ENCODE data around the gene BAZ1A.

Gene BAZ1A

DNA sequence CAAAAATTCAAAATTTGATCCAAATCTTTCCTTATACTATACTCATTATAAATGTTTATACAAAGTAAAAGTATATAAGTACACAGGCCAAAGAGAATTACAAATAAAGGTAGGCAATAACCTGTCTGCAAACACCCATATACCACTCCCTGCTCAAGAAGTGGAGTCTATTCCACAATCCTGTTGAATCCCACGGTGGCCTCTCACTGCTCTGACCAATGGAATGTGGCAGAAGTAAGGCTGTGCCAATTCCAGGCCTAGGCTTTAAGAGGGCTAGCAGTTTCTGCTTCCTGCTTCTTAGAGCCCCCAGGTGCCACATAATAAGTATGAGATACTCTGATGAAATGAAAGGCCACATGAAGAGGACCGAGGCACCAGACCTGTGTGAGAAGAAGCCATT lies 80.9 kb downstream of the BAZ1A start:
- H3K9me2 ChIP-seq (ENCODE audit: low read depth, low read length) = no peaks in the 10 kb centered on the region
- TF ChIP-seq EZH2 (IDR thresholded peaks at IDR 0.05; ENCODE audit: borderline replicate concordance, low read length) (no peak), CTCF (IDR thresholded peaks at IDR 0.05; ENCODE audit: low read length) (no peak)
- 0 out of 2 replicates have a peak, but pooled peaks cover 3% of the 10 kb centered on the region for H3K79me2 ChIP-seq (ENCODE audit: insufficient read depth, low read length)
- no peak overlapping the region for H2AFZ ChIP-seq (ENCODE audit: low read length)
- no peaks in the 10 kb centered on the region for H3F3A ChIP-seq (ENCODE audit: insufficient read depth, low read length)
- no peak overlapping the region for H3K4me2 ChIP-seq (ENCODE audit: low read length)
- no peaks in the 10 kb centered on the region for H3K9me3 ChIP-seq (ENCODE audit: low read length)
- H3K4me1 ChIP-seq (ENCODE audit: insufficient read depth, low read length, severe bottlenecking) = no peaks in the 10 kb centered on the region
- peaks cover 86% of the 10 kb centered on the region for H3K36me3 ChIP-seq (ENCODE audit: insufficient read depth, low read length)
- no peaks in the 10 kb centered on the region for H4K20me1 ChIP-seq (ENCODE audit: insufficient read depth, low read length)
- no peak overlapping the region for H3K9ac ChIP-seq (ENCODE audit: low read length)
- no peaks in the 10 kb centered on the region for H3K27me3 ChIP-seq (ENCODE audit: insufficient read depth, low read length)
- no peak overlapping the region for H3K4me3 ChIP-seq (ENCODE audit: low read depth, low read length, poor library complexity, severe bottlenecking)
- no peak overlapping the region for H3K27ac ChIP-seq (ENCODE audit: low read depth, low read length, poor library complexity, severe bottlenecking)

GRCh38 chr14:34792598-34792997 lies 82.6 kb downstream of the BAZ1A start:
- H3K4me3 ChIP-seq (ENCODE audit: low read depth, low read length, poor library complexity, severe bottlenecking) = no peak overlapping the region
- no peak overlapping the region for H3K27ac ChIP-seq (ENCODE audit: low read depth, low read length, poor library complexity, severe bottlenecking)
- H4K20me1 ChIP-seq (ENCODE audit: insufficient read depth, low read length) = no peaks in the 10 kb centered on the region
- no peak overlapping the region for H2AFZ ChIP-seq (ENCODE audit: low read length)
- TF ChIP-seq EZH2 (IDR thresholded peaks at IDR 0.05; ENCODE audit: borderline replicate concordance, low read length) = no peak
- TF ChIP-seq CTCF (IDR thresholded peaks at IDR 0.05; ENCODE audit: low read length) = no peak
- no peak overlapping the region for H3K4me2 ChIP-seq (ENCODE audit: low read length)
- H3K9me3 ChIP-seq (ENCODE audit: low read length) = no peaks in the 10 kb centered on the region
- H3K9ac ChIP-seq (ENCODE audit: low read length) = no peak overlapping the region
- H3K9me2 ChIP-seq (ENCODE audit: low read depth, low read length) = no peaks in the 10 kb centered on the region
- H3K27me3 ChIP-seq (ENCODE audit: insufficient read depth, low read length) = no peaks in the 10 kb centered on the region
- H3K79me2 ChIP-seq (ENCODE audit: insufficient read depth, low read length) = 0 out of 2 replicates have a peak, but pooled peaks cover 3% of the 10 kb centered on the region
- H3K36me3 ChIP-seq (ENCODE audit: insufficient read depth, low read length) = peaks cover 84% of the 10 kb centered on the region
- H3K4me1 ChIP-seq (ENCODE audit: insufficient read depth, low read length, severe bottlenecking) = no peaks in the 10 kb centered on the region
- H3F3A ChIP-seq (ENCODE audit: insufficient read depth, low read length) = no peaks in the 10 kb centered on the region

GRCh38 chr14:34785223-34786006 lies 89.7 kb downstream of the BAZ1A start:
- Histone ChIP-seq H3K79me2 (ENCODE audit: insufficient read depth, low read length) (no peaks in the 10 kb centered on the region), H3K9me3 (ENCODE audit: low read length) (no peaks in the 10 kb centered on the region), H2AFZ (ENCODE audit: low read length) (no peak overlapping the region), H3K27me3 (ENCODE audit: insufficient read depth, low read length) (no peaks in the 10 kb centered on the region), H3F3A (ENCODE audit: insufficient read depth, low read length) (no peaks in the 10 kb centered on the region), H3K9ac (ENCODE audit: low read length) (no peak overlapping the region), H3K27ac (ENCODE audit: low read depth, low read length, poor library complexity, severe bottlenecking) (peak overlapping the region; percentile 30), H3K9me2 (ENCODE audit: low read depth, low read length) (no peaks in the 10 kb centered on the region), H3K4me3 (ENCODE audit: low read depth, low read length, poor library complexity, severe bottlenecking) (no peak overlapping the region), H3K36me3 (ENCODE audit: insufficient read depth, low read length) (peaks cover 78% of the 10 kb centered on the region), H3K4me2 (ENCODE audit: low read length) (no peak overlapping the region), H4K20me1 (ENCODE audit: insufficient read depth, low read length) (no peaks in the 10 kb centered on the region), H3K4me1 (ENCODE audit: insufficient read depth, low read length, severe bottlenecking) (peaks cover 14% of the 10 kb centered on the region)
- TF ChIP-seq EZH2 (IDR thresholded peaks at IDR 0.05; ENCODE audit: borderline replicate concordance, low read length) (no peak), CTCF (IDR thresholded peaks at IDR 0.05; ENCODE audit: low read length) (no peak)
